Fibroblast of skin of left quadriceps (primary cell): ENCODE results near the gene MEI1.
"Not testable (repeated sequence)": the region's sequence is repeated elsewhere in the genome, so short reads cannot be mapped to it uniquely, and the experiment has no call there.

ENCODE experiments used
- DNase-seq, 2 experiments: peaks; one replicate each; pipeline ENCODE4 v3.0.0-alpha.2; 2013; ENCODE audit warnings: low read depth in 2 of 2

MEI1 gene

GRCh38 chr22:41820447-41820846, 121.1 kb downstream of the MEI1 start:
- DNase-seq = no peak

- no peak for DNase-seq
These were observed 122.4 kb downstream of the MEI1 start for GRCh38 chr22:41821471-41822316.

GRCh38 chr22:41822317-41823057, 123.2 kb downstream of the MEI1 start:
- DNase-seq = peak; percentile 35 to 50

GRCh38 chr22:41823797-41824196, 124.5 kb downstream of the MEI1 start:
- no peak for DNase-seq

DNA sequence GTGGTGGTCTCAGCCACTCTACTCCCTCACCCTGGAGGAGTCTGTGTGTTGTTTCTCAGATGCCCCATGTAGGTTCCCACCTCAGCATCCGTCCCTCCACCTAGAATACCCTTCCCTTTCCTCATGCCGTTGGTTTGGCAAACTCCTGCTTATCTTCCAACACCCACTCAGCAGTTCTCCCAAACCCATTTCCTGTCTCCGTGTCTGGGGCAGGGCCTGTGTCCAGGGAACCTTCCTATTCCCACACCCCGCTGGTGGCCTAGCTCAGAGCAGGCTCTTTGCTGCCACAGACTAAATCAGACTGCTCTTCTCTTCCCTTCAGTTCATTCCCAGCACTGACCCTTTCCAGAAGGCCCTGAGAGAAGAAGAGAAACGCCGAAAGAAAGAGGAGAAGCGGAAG, 126.1 kb downstream of the MEI1 start:
- no peak for DNase-seq

DNA sequence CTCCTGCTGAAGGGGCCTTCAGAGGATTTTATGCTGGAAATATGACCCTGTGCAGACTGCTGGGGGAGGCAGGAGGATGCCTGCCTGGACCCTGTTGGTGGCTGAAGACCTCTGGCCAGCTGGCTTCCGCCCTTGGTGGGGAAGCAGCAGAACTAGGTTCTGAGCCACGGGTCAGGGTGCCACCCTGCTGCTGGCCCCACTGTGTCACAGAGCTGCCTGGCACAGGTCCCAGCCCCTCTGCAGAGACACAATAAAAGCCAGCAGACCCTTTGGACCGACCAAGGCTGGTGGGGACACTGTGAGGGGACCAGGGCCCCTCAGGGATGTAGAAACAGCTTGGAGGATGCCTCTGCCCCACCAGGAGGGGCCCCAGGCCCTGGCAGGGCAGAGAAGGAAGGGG, 126.7 kb downstream of the MEI1 start:
- DNase-seq = no peak

DNA sequence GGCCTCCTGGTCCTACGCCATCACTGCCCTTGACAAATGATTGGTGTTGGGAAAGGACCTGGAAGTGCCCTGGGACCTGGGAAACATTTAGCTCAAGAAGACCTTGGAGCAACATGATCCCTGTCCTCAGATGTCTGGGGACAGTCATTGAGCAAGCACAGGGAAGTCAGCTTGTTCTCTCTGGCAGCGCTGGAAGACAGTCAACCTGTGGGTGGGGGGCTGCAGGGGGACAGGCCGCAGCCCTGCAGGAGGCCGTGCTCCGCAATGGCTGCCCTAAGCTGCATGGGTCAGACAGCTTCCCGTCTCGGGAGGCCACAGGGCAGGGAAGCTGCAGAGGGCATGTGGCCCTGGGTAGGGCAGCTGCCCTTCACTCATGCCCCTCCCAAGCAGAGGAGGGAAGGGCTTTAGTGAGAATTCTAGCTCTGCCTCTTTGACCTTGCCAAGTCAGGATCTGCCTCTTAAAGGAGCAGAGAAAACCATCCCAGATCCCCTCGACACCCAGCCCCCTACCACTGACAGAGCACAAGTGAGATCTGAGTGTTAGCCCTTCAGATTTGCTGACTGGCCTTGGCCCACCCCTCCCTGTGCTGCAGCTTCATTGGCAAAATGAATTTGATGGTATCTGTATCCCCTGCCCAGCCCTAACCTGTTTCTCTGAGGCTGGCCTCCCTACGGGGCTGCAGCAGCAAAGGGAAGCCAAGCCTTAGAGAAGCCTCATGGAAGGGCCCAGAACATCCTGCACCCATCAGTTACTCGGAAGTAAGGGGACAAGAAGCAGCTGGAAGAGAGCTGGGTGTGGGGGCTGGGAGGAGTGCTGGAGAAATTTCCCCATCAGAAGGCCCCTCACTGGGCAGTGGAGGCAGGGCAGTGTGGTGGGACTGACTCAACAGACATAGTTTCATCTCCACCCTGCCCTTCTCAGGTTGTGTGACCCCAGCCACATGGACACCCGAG, 127.4 kb downstream of the MEI1 start:
- no peak for DNase-seq

GRCh38 chr22:41827671-41828070, 128.4 kb downstream of the MEI1 start:
- DNase-seq = no peak

DNA sequence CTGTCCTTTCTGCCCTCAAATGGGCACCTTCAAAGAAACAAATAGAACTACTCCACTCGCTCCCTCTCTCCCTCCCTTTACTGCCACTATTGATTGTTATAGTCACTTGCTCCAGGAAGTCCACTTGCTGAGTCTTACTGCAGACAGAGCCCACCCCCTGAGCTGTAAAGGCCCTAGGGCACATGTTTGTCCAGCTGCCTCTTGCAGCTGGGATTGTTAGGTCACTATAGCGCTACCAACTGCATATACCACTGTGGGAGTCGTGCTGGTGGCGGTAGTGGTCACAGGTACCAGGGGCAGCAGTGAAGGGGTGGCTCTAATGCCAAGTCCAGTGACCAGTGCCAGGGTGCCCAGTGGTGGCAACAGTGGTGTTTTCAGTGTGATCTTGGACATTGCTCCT, 129.2 kb downstream of the MEI1 start:
- DNase-seq = no peak

DNA sequence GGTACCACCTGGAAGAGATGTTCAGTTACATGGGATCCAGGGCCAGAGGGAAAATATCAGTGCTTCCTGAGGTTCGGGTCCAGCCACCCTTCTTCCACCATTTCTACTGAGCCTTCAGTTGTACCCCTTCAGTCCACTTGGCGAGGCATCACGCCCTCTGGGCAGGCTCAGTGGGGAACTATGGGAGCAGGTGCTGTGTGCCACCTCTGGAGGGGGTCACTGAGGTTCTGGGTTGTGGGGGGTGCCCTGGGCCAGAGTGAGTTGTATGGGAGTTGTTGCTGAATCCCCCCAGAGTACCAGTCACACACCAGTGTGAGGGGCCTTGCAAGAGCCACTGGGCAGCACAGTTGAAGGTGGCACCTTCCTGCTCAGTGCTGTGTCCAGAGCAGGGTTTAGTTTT, 130.9 kb downstream of the MEI1 start:
- DNase-seq = no peak

- no peak for DNase-seq
These were observed 132.1 kb downstream of the MEI1 start for GRCh38 chr22:41831383-41831782.

DNA sequence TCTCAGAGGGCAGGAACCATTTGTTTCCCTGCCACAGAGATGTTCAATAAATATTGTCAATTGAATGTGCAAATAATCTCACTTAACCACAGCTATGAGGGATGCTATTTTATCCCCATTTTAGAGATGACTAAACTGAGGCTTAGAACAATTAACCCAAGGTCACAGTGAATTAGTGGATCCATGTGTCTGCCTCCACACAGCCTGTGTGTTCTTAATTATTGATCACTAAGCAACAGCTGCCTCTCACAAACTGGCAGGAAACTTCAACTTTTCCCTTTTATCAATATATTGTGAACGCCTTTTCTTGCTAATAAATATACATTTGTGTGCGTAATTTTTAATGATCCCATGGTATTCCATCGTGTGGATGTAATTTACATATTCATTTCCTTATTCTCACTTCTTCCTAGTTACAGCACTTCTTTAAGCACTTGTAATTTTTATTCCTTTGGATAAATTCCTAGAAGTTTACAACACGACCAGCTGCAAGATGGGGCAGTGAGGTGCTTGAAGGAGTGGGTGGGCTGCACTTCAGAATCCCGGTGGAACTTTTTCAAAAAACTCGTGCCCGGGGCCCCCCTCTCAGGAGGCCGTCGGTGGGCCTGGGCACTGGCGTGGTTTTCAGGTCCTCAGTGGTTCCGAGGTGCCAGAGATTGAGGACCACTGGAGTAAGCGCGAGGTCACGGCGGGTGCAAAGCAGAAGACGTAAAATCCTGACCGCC, 132.7 kb downstream of the MEI1 start:
- DNase-seq = no peak

DNA sequence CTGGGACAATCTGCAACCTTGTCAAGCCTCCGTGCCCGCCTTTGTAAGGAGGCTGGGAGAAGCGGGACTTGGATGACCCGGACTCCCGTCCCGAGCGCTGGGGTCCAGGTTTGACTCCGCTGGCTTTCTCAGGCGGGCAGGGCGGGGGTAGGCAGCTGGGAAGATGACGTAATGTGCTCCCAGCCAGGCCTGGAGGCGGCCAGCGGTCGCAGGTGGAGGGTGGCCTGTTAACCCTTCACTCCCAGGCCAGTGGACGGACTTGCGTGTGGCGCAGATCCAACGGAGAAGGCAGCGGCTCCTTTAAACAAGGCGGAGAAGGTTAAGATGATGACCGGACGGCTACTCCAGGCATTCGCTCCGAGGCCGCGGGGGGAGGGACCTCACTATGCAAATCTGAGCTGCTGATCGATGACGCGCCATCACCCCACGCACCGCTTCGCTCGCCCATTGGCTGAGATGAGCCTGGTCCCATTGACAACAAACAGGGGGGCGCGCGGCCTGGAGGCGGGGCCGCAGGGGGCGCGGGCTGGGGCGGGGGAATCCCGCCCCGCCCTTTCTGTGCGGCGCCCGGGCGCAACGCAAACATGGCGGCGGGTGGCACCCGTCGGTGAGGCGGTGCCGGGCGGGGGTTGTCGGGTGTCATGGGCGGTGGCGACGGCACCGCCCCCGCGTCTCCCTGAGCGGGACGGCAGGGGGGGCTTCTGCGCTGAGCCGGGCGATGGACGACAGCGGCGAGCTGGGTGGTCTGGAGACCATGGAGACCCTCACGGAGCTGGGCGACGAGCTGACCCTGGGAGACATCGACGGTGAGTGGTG, 133.5 kb downstream of the MEI1 start, which contains the start of gene SREBF2:
TSS of gene SREBF2 (plus strand) at position 553 of the 816 bp plus-strand sequence. CDS start at position 719, 166 bp downstream.
- peak; percentile 99 for DNase-seq

DNA sequence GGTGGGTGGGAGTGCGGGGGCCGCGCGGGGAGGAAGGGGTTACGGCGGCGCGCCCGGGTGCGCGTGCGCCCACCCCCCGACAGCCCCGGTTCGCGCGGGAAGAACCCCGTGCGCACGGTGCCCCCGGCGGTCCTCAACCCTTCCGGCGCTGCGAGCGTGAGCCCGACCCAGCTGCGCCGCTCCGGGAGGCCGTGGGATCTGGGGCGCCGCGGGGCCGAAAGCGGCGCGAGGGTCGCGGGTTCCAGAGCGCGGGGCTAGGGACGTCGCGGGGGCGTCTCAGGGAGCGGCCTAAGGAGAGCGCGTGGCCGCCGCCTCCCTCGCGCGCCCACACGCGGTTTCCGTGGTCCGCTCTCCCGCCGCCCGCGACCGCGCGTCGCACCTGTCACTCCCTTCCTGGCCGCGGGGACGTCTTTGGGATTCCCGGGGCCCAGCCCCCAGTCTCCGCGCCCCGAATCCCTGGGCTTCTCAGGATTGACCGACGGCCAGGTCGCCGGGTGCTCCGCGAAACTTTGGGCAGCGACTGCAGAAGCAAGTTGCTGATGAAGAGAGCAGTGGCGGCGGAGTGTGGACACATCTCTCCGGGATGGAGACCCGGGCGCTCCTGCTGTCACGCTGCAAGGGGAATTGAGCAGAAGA, 134.2 kb downstream of the MEI1 start:
- DNase-seq = no peak

DNA sequence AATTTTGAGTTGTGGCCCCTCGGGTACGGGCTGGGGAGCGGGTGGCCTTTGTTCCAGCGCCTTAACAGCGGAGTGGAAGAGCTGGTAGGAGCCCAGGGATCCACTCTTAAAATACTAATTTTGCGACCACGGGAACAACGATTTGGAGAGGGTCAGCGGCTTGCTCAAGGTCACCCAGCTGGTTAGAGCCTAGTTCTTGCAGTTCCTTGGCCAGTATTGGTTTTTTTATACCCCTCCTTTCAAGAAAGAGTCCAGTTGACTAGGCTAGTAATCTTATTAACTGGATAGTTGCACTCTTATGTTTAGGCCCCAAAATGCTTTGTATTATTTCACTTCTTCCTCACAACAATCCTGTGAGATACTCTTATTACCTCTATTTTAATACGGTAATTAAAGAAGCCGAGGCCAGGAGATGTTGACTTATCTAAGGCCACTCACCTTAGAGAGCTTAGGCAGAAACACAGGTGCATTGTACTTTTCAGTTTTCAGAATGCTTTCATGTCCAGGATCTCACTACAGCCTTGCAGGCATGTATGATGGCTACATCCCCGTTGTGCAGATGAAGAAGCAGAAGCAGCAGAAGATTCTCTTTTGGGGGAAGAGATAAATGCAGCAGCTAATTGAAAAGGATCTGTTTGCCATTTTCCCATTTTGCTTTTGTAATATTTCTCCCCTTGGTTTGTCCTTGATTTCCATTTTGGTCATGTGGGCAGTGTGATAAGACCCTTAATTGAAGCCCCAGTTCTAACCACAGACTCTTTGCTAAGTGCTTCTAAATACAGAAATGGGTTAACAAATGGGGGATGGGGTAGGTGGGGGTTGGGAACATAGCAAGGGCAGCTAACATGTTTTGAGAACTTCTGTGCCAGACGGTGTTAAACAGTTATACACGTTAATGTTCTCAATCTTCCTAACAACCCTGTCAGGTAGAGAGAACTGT, 135.0 kb downstream of the MEI1 start:
- no peak for DNase-seq

DNA sequence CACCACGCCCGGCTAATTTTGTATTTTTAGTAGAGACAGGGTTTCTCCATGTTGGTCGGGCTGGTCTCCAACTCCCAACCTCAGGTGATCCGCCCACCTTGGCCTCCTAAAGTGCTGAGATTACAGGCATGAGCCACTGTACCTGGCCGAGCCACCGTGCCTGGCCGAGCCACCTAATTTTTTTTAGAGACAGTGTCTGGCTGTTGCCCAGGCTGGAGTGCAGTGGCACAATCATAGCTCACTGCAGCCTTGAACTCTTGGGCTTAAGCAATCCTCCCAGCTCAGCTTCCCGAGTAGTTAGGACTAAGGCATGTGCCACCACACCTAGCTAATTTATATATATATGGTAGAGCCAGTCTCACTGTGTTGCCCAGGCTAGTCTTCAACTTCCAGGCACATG, 136.2 kb downstream of the MEI1 start:
- DNase-seq = not testable (repeated sequence)

GRCh38 chr22:41836551-41836950, 137.2 kb downstream of the MEI1 start:
- no peak for DNase-seq

- no peak for DNase-seq
These were observed 139.7 kb downstream of the MEI1 start for GRCh38 chr22:41838842-41839618.
